ENCODE measurements around the gene MPI.
A peak's percentile ranks its signal among the peaks of the same experiment; 100 is the strongest.
"Not testable (repeated sequence)": the region's sequence is repeated elsewhere in the genome, so short reads cannot be mapped to it uniquely, and the experiment has no call there.

The MPI gene

GRCh38 chr15:74863239-74864056 is 26.4 kb upstream of the MPI start:
- DNase-seq (ENCODE audit: low spot score) = peak; percentile 41

DNA sequence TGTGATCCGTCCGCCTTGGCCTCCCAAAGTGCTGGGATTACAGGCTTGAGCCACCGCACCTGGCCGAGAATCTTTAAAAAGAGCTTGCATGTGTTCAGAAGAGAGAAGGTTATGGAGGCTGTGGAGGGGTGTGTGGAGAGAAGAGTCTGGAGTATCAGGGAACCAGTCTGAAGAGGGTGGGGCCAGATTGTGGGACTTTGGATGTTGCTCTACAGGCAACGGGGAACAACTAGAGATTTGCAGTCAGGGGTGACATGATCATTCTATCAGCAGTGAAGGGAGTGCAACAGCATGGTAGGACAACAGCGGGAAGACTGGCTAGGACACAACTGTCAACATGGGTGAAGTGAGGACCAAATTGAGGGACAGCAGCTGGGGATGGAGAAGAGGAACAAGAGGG is 25.5 kb upstream of the MPI start:
- no peak for DNase-seq (ENCODE audit: low spot score)

DNA sequence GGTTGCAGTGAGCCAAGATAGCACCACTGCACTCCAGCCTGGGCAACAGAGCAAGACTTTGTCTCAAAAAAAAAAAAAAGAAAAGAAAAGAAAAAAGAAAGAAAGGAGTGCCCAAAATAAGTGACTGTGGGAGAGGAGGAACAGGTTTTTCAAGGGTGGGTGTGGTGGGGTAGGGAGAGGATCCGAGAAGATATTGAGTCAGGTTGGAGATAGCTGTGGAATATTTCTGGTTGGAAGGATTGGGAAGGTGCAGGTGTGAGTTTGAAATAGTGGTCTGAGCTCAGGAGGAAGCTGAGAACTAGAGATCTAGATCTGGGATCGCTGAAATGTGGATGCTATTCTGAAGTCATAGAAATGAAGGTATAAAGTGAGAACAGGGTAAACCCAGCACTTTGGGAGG is 24.5 kb upstream of the MPI start:
- no peak for DNase-seq (ENCODE audit: low spot score)

DNA sequence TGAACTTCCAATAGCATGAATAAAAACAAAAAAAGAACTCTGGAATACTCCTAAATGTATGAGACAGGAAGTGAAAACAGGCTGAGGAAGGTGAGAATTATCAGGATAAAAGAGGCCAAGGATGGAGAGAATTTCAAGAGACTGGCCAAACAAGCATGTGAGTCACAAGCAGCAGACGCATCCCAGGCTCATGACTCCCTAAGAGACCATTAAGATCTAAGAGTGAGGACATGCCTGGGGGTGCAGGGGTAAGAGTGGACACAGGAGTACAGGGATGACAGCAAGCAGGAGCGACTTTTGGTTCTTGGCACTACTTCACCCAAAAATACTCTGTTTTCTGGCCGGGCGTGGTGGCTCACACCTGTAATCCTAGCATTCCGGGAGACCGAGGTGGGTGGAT is 23.8 kb upstream of the MPI start:
- peak; percentile 50 for DNase-seq (ENCODE audit: low spot score)

- no peak for DNase-seq (ENCODE audit: low spot score)
Observed at GRCh38 chr15:74867466-74868038, 22.3 kb upstream of the MPI start.

DNA sequence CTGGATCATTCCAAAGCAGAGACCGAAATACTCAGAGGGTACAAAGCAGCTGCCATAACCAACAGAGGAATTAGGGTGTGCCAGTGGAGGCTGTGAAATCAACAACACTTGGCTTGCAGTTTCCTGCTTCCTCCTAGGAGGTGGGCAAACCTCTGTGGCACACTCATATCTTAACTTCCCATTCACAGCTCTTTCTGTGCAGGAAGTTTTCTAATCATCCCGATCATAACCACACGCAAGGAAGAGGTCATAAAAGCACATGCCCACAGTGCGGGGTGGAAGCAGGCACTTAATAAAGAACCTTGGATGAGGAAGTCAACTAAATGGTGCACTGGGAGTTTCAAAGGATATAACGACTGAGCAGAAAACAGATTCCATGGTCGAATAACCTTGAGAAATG is 21.8 kb upstream of the MPI start:
- no peak for DNase-seq (ENCODE audit: low spot score)

DNA sequence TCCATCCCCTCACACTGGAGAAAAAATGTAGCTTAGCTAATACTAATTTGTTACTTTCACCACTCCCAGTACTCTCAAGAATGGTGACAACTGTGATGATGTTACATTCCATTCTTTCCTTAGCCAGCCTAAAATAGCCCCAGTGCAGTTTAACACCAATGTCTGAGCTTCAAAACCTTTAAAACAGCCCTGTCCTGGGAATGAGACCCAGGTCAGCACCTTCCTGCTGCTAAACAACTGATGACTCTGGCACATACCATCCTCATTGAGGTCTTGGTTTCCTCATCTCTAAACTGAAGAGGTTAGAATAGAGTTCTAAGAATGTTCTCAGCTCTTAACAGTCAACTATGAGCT is 20.5 kb upstream of the MPI start:
- no peak for DNase-seq (ENCODE audit: low spot score)

GRCh38 chr15:74869726-74870407 is 20.0 kb upstream of the MPI start:
- DNase-seq (ENCODE audit: low spot score) = no peak

DNA sequence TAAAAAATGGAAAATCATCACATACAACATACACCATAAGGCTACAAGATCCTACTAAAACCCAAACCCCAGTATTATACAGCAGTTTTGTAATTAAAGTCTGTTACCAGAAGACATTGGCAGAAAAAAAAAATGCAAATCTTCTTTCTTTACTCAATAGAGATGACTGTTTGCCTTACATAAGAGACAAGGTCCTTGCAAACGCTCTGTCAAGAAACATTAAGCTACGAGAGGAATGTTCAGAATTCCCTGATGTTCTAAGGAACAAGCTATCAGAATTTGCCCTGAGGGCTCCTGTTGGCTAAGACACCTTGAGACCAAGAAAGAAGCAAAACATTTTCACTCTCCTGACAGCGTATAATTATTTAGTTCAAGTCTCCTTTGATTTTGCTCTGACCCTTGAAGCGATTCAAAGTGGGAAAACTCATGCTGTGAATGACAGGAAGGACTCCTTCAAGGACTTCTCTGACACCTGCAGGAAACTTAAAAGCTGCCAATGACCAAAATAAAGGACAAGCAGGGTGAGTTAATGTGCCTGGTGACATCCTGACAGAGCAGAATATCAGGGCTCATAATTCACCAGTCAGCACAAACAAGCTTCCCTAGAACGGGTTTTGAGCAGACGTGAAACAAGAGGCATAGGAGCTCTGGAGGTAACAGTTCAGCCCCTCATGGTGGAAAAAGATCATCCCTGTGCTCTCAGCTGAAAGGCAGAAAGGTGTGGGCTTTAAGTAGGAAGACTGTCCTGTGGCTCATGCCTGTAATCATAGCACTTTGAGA is 19.2 kb upstream of the MPI start:
- DNase-seq (ENCODE audit: low spot score) = no peak

- DNase-seq (ENCODE audit: low spot score) = no peak
Observed at GRCh38 chr15:74872702-74873035, 17.2 kb upstream of the MPI start.

- DNase-seq (ENCODE audit: low spot score) = peak; percentile 91
Observed at GRCh38 chr15:74873036-74873755, 16.6 kb upstream of the MPI start, which contains the start of gene SCAMP2. Gene SCAMP2, minus strand, starts transcription at chr15:74873365. Its CDS starts 110 bp downstream, at chr15:74873255.

- DNase-seq (ENCODE audit: low spot score) = no peak
Observed at GRCh38 chr15:74873756-74874424, 16.0 kb upstream of the MPI start.

DNA sequence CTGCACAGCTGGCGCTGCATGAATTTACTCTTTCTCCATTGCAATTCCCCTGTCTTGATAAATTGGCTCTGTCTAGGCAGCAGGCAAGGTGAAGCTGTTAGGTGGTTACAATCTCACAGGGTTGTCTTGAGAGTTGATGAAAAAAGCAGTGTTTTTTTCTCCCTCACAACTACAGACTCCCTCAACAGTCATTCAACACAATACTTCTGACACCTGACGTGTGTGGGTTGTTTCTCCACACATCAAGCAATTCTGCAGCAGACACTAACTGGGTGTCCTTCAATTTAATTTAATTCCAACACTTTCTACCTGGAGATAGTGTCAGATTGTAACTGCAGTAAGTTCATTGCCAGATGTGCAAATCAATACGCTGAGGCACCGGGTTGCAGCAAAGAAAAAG is 11.6 kb upstream of the MPI start:
- DNase-seq (ENCODE audit: low spot score) = no peak

GRCh38 chr15:74882528-74882927 is 7.3 kb upstream of the MPI start:
- no peak for DNase-seq (ENCODE audit: low spot score)

DNA sequence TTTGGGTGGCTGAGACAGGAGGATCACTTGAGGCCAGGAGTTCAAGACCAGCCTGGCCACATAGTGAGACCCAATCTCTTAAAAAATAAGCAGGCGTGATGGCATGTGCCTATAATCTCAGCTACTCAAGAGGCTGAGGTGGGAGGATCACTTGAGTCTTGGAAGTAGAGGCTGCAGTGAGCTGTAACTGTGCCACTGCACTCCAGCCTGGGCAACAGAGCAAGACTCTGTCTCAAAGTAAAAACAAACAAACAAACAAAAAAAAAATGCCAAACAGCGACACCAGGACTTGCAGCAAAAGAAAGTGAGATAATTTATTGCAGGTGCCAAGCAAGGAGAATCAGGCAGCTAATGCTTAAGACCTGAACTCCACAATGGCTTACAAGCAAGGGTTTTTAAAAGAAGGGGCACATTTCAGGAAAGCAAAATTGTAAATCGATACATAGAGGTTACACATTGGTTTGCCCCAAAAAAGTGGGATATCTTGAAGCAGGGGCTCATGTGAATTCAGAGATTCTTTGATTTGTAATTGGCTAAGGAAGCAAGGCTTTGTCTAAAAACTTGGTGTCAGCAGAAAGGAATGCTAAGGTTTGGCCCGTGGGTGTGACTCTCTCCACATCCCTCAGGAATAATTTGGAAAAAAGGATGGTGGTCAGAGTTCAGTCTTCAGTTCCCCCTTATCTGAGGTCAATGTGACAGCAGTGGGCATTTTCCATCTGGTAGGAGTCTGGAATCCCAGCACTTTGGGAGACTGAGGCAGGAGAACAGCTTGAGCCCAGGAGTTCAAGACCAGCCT is 5.2 kb upstream of the MPI start:
- no peak for DNase-seq (ENCODE audit: low spot score)

GRCh38 chr15:74885461-74885860 is 4.4 kb upstream of the MPI start:
- DNase-seq (ENCODE audit: low spot score) = no peak

DNA sequence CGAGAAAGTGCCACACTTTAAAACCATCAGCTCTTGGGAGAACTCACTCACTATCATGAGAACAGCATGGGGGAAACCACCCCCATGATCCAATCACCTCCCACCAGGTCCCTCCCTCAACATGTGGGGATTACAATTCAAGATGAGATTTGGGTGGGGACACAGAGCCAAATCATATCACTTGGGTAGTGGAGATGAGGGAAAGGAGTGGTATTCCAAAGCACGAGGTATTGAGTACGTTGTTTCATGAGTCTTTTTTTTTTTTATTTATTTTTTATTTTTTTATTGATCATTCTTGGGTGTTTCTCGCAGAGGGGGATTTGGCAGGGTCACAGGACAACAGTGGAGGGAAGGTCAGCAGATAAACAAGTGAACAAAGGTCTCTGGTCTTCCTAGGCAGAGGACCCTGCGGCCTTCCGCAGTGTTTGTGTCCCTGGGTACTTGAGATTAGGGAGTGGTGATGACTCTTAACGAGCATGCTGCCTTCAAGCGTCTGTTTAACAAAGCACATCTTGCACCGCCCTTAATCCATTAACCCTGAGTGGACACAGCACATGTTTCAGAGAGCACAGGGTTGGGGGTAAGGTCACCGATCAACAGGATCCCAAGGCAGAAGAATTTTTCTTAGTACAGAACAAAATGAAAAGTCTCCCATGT is 2.2 kb upstream of the MPI start:
- DNase-seq (ENCODE audit: low spot score) = not testable (repeated sequence)

GRCh38 chr15:74888716-74889115 is 1.1 kb upstream of the MPI start:
- DNase-seq (ENCODE audit: low spot score) = no peak

GRCh38 chr15:74889390-74889882 is 406 bp upstream of the MPI start:
- DNase-seq (ENCODE audit: low spot score) = peak; percentile 58

- no peak for DNase-seq (ENCODE audit: low spot score)
Observed at GRCh38 chr15:74890665-74890960, 771 bp downstream of the MPI start.
